DMS153 treated with DMSO at 0.1 percent for 48 hours (cell line): Measurements from ENCODE around the gene CLIP2.
"Not testable (repeated sequence)": the region's sequence is repeated elsewhere in the genome, so short reads cannot be mapped to it uniquely, and the experiment has no call there.

Source experiments
- DNase-seq: peaks from one replicate; lab custom pipeline; 2025; ENCODE audit not compliant: unreplicated experiment; lab: John Stamatoyannopoulos, UW

CLIP2 gene

GRCh38 chr7:74401137-74401859 is 112.1 kb downstream of the CLIP2 start:
- DNase-seq = peak; percentile 24

GRCh38 chr7:74402668-74403067 is 113.5 kb downstream of the CLIP2 start:
- DNase-seq = not testable (repeated sequence)

GRCh38 chr7:74403521-74404387 is 114.5 kb downstream of the CLIP2 start:
- DNase-seq = no peak

GRCh38 chr7:74404388-74404700 is 115.1 kb downstream of the CLIP2 start:
- no peak for DNase-seq

GRCh38 chr7:74404741-74405140 is 115.5 kb downstream of the CLIP2 start:
- no peak for DNase-seq

GRCh38 chr7:74405191-74405898 is 116.1 kb downstream of the CLIP2 start:
- no peak for DNase-seq

GRCh38 chr7:74405899-74406512 is 116.8 kb downstream of the CLIP2 start:
- DNase-seq = no peak

GRCh38 chr7:74407958-74408357 is 118.8 kb downstream of the CLIP2 start:
- DNase-seq = no peak

- DNase-seq = no peak
Measured at GRCh38 chr7:74409571-74409970, 120.4 kb downstream of the CLIP2 start.

GRCh38 chr7:74410772-74411171 is 121.6 kb downstream of the CLIP2 start:
- no peak for DNase-seq

GRCh38 chr7:74411571-74411970 is 122.4 kb downstream of the CLIP2 start:
- DNase-seq = not testable (repeated sequence)

- no peak for DNase-seq
Measured at GRCh38 chr7:74412056-74412455, 122.8 kb downstream of the CLIP2 start.

GRCh38 chr7:74412603-74413002 is 123.4 kb downstream of the CLIP2 start:
- no peak for DNase-seq

- not testable (repeated sequence) for DNase-seq
Measured at GRCh38 chr7:74414595-74415333, 125.6 kb downstream of the CLIP2 start.

- no peak for DNase-seq
Measured at GRCh38 chr7:74417419-74417971, 128.3 kb downstream of the CLIP2 start.

GRCh38 chr7:74418076-74418475 is 128.9 kb downstream of the CLIP2 start:
- DNase-seq = no peak

- no peak for DNase-seq
Measured at GRCh38 chr7:74418538-74418937, 129.3 kb downstream of the CLIP2 start.

GRCh38 chr7:74419232-74419631 is 130.0 kb downstream of the CLIP2 start:
- not testable (repeated sequence) for DNase-seq

GRCh38 chr7:74420006-74420405 is 130.8 kb downstream of the CLIP2 start:
- DNase-seq = no peak

GRCh38 chr7:74424291-74424880 is 135.2 kb downstream of the CLIP2 start:
- no peak for DNase-seq
